GM13976 (cell line): ENCODE data around the gene ZNF223.

Experiments used
- DNase-seq: peaks from one replicate; pipeline ENCODE4 v3.0.0; 2012; ENCODE audit warnings: low spot score
- CTCF ChIP-seq: IDR thresholded peaks from 2 replicates; pipeline ENCODE4 v1.5.1; 2012; ENCODE audit warnings: borderline replicate concordance, mild to moderate bottlenecking; ENCODE audit not compliant: insufficient read depth; ENCODE audit errors: extremely low read depth, missing control alignments, control extremely low read depth
- in situ Hi-C: fragments of 300-500 bp; cut with MboI; formaldehyde crosslinking; loops from one replicate; pipeline ENCODE4 v1.12.0; 2022; ENCODE audit warnings: low sequenced_read_pairs, mixed read lengths, inconsistent platforms; ENCODE audit not compliant: unreplicated experiment

Gene ZNF223

GRCh38 chr19:44051650-44052402 lies at the start of gene ZNF223:
Gene ZNF223 (plus strand): TSS chr19:44052036. CDS start chr19:44055177, 3,141 bp downstream.
- DNase-seq: peak; percentile 79
- in situ Hi-C loops: no loop called here
- no peak for TF ChIP-seq CTCF

GRCh38 chr19:44002212-44002565 lies 49.6 kb upstream of the ZNF223 start:
- peak; percentile 9 for DNase-seq
- in situ Hi-C loops: no loop called here
- TF ChIP-seq CTCF: no peak

- TF ChIP-seq CTCF: no peak
- in situ Hi-C loops: no loop called here
- DNase-seq: peak; percentile 85
Observed at GRCh38 chr19:44002566-44003460, 49.0 kb upstream of the ZNF223 start, which contains the start of gene ZNF230. Gene ZNF230 (plus strand): TSS chr19:44002957. CDS start chr19:44007079, 4,122 bp downstream.

- no peak for TF ChIP-seq CTCF
- DNase-seq: peak; percentile 40
- in situ Hi-C loops: no loop called here
Observed at GRCh38 chr19:44003461-44004009, 48.3 kb upstream of the ZNF223 start.

- no peak for TF ChIP-seq CTCF
- no peak for DNase-seq
- in situ Hi-C loops: no loop called here
Observed at GRCh38 chr19:44005973-44006372, 45.9 kb upstream of the ZNF223 start.

GRCh38 chr19:44007473-44007872 lies 44.4 kb upstream of the ZNF223 start:
- no peak for DNase-seq
- no peak for TF ChIP-seq CTCF

More at GRCh38 chr19:44007473-44007872, 44.4 kb upstream of the ZNF223 start:
- in situ Hi-C loops: no loop called here
